Muscle of leg (tissue), 11 donors: ENCODE results near the gene GRHPR. TPM values are rescaled to one million over a fixed set of nuclear protein-coding genes. Genes with fewer than 3 reads are reported as not detected.

ENCODE experiments used
- DNase-seq: peaks from one replicate; pipeline ENCODE4 v3.0.0; 2013
- H3K27ac ChIP-seq: one replicate; pipeline ENCODE4 v1.5.1; 2013; ENCODE audit warnings: mild to moderate bottlenecking, low read length, control low read depth
- H3K27me3 ChIP-seq: one replicate; pipeline ENCODE4 v1.6.1; 2013; ENCODE audit warnings: low read length; ENCODE audit not compliant: control insufficient read depth, insufficient read depth
- H3K36me3 ChIP-seq: one replicate; pipeline ENCODE4 v1.6.1; 2013; ENCODE audit warnings: low read length; ENCODE audit not compliant: control insufficient read depth, insufficient read depth
- H3K4me1 ChIP-seq: one replicate; pipeline ENCODE4 v1.6.1; 2013; ENCODE audit warnings: low read length; ENCODE audit not compliant: control insufficient read depth, insufficient read depth
- H3K4me3 ChIP-seq: one replicate; pipeline ENCODE4 v1.5.1; 2013; ENCODE audit warnings: low read length, control low read depth
- H3K9me3 ChIP-seq: replicated peaks from 2 replicates; pipeline ENCODE4 v1.6.1; 2013; ENCODE audit warnings: low read depth, low read length; ENCODE audit not compliant: control insufficient read depth
- WGBS: methylation state at CpG from one replicate; pipeline ENCODE4 v1.1.5; 2013; ENCODE audit warnings: missing lambda C conversion rate; ENCODE audit not compliant: insufficient coverage; 5-methylcytosine and 5-hydroxymethylcytosine counted together
- polyA plus RNA-seq, 8 donors: library from polyadenylated mRNA; unstranded; fragments of 120-200 nt; gene quantifications; one replicate each; pipeline versions ENCODE4 v1.2.1 to v1.2.3, GENCODE V29; 2013; ENCODE audit warnings: inconsistent platforms in 1 of 8, low replicate concordance in 1 of 8; ENCODE audit not compliant: insufficient read length in 8 of 8, insufficient read depth in 1 of 8
- total RNA-seq: library from RNA; stranded (reverse); fragments of 120-200 nt; gene quantifications from one replicate; pipeline ENCODE4 v1.2.4, GENCODE V29; 2013

The GRHPR gene
- total and polyA plus RNA-seq, 9 donors = 108 to 134 (median 120) TPM

GRCh38 chr9:37443566-37443965, 21.1 kb downstream of the GRHPR start:
- H3K27ac ChIP-seq = no peak overlapping the region
- no peaks in the 10 kb centered on the region for H3K27me3 ChIP-seq
- no peak overlapping the region for H3K4me3 ChIP-seq
- 100% methylated on average over 1 of the region's 5 CpGs for WGBS
- no peak for DNase-seq
- peaks cover 47% of the 10 kb centered on the region for H3K36me3 ChIP-seq
- H3K4me1 ChIP-seq = no peaks in the 10 kb centered on the region
- H3K9me3 ChIP-seq = no peaks in the 10 kb centered on the region

GRCh38 chr9:37444890-37445289, 22.4 kb downstream of the GRHPR start:
- DNase-seq = no peak
- Histone ChIP-seq H3K9me3 (no peaks in the 10 kb centered on the region), H3K27ac (no peak overlapping the region), H3K27me3 (no peaks in the 10 kb centered on the region), H3K4me3 (no peak overlapping the region), H3K4me1 (no peaks in the 10 kb centered on the region), H3K36me3 (peaks cover 50% of the 10 kb centered on the region)
- no CpG with 5 or more reads among the region's 2 CpGs for WGBS

- no peak for DNase-seq
- Histone ChIP-seq H3K4me1 (no peaks in the 10 kb centered on the region), H3K27me3 (no peaks in the 10 kb centered on the region), H3K9me3 (no peaks in the 10 kb centered on the region), H3K4me3 (no peak overlapping the region), H3K36me3 (peaks cover 43% of the 10 kb centered on the region), H3K27ac (no peak overlapping the region)
- WGBS = no CpG with 5 or more reads among the region's 6 CpGs
These were observed 23.3 kb downstream of the GRHPR start for GRCh38 chr9:37445832-37446231.

- no CpG with 5 or more reads among the region's 4 CpGs for WGBS
- Histone ChIP-seq H3K4me1 (no peaks in the 10 kb centered on the region), H3K36me3 (peaks cover 38% of the 10 kb centered on the region), H3K27ac (no peak overlapping the region), H3K4me3 (no peak overlapping the region), H3K9me3 (no peaks in the 10 kb centered on the region), H3K27me3 (no peaks in the 10 kb centered on the region)
- DNase-seq = no peak
These were observed 23.9 kb downstream of the GRHPR start for GRCh38 chr9:37446401-37446800.

- Histone ChIP-seq H3K4me1 (no peaks in the 10 kb centered on the region), H3K36me3 (peaks cover 33% of the 10 kb centered on the region), H3K27ac (no peak overlapping the region), H3K27me3 (no peaks in the 10 kb centered on the region), H3K4me3 (no peak overlapping the region), H3K9me3 (no peaks in the 10 kb centered on the region)
- no peak for DNase-seq
These were observed 24.6 kb downstream of the GRHPR start for GRCh38 chr9:37447111-37447510.

GRCh38 chr9:37449862-37450632, 27.6 kb downstream of the GRHPR start:
- Histone ChIP-seq H3K4me3 (no peak overlapping the region), H3K9me3 (no peaks in the 10 kb centered on the region), H3K36me3 (peaks cover 24% of the 10 kb centered on the region), H3K27me3 (no peaks in the 10 kb centered on the region), H3K27ac (no peak overlapping the region), H3K4me1 (no peaks in the 10 kb centered on the region)
- DNase-seq = no peak
- WGBS = 64% methylated on average over 6 of the region's 12 CpGs

GRCh38 chr9:37451628-37452027, 29.1 kb downstream of the GRHPR start:
- no peaks in the 10 kb centered on the region for H3K4me1 ChIP-seq
- H3K4me3 ChIP-seq = no peak overlapping the region
- peaks cover 28% of the 10 kb centered on the region for H3K36me3 ChIP-seq
- H3K27me3 ChIP-seq = no peaks in the 10 kb centered on the region
- no peak for DNase-seq
- 93% methylated on average over 1 of the region's 3 CpGs for WGBS
- no peaks in the 10 kb centered on the region for H3K9me3 ChIP-seq
- H3K27ac ChIP-seq = no peak overlapping the region

GRCh38 chr9:37452611-37453010, 30.1 kb downstream of the GRHPR start:
- Histone ChIP-seq H3K4me3 (no peak overlapping the region), H3K9me3 (no peaks in the 10 kb centered on the region), H3K36me3 (peaks cover 26% of the 10 kb centered on the region), H3K4me1 (no peaks in the 10 kb centered on the region), H3K27me3 (no peaks in the 10 kb centered on the region), H3K27ac (no peak overlapping the region)
- no peak for DNase-seq
- no CpG with 5 or more reads among the region's 1 CpG for WGBS

GRCh38 chr9:37453827-37454226, 31.3 kb downstream of the GRHPR start:
- no peaks in the 10 kb centered on the region for H3K4me1 ChIP-seq
- peaks cover 20% of the 10 kb centered on the region for H3K36me3 ChIP-seq
- H3K27me3 ChIP-seq = no peaks in the 10 kb centered on the region
- no peaks in the 10 kb centered on the region for H3K9me3 ChIP-seq
- H3K4me3 ChIP-seq = no peak overlapping the region
- H3K27ac ChIP-seq = no peak overlapping the region
- WGBS = 88% methylated on average over 1 of the region's 1 CpG
- no peak for DNase-seq

GRCh38 chr9:37454238-37454637, 31.7 kb downstream of the GRHPR start:
- Histone ChIP-seq H3K36me3 (peaks cover 17% of the 10 kb centered on the region), H3K4me3 (no peak overlapping the region), H3K4me1 (no peaks in the 10 kb centered on the region), H3K9me3 (no peaks in the 10 kb centered on the region), H3K27me3 (no peaks in the 10 kb centered on the region), H3K27ac (no peak overlapping the region)
- no peak for DNase-seq
